ENCODE measurements around the gene TCERG1L. TPM values are rescaled to one million over a fixed set of nuclear protein-coding genes. Genes with fewer than 3 reads are reported as not detected.

Gene TCERG1L
- total RNA-seq, 1 experiment from 2014 or later: not detected

- no peak for TF ChIP-seq CTCF (IDR thresholded peaks at IDR 0.05; ENCODE audit: unreplicated experiment)
- intact Hi-C loops (cut with micrococcal nuclease; ENCODE audit: unreplicated experiment): no loop called here
- no peaks in the 10 kb centered on the region for H3K4me1 Mint-ChIP-seq (ENCODE audit: low read depth, unreplicated experiment)
- DNase-seq: no peak
- peaks cover 15% of the 10 kb centered on the region for H3K9me3 Mint-ChIP-seq (ENCODE audit: low read depth, unreplicated experiment)
- CTCF ChIA-PET: no interaction called here
- no TSS peak for BruUV-seq (replicated peaks)
- H3K27ac Mint-ChIP-seq (ENCODE audit: unreplicated experiment): no peak overlapping the region
- H3K27me3 Mint-ChIP-seq (ENCODE audit: unreplicated experiment): no peaks in the 10 kb centered on the region
- no peak overlapping the region for H3K4me3 Mint-ChIP-seq (ENCODE audit: low read depth, unreplicated experiment)
- H3K36me3 Mint-ChIP-seq (ENCODE audit: insufficient read depth, unreplicated experiment): no peaks in the 10 kb centered on the region
These were observed 63.0 kb downstream of the TCERG1L start for GRCh38 chr10:131248376-131249165.

GRCh38 chr10:131247873-131248272, 63.6 kb downstream of the TCERG1L start:
- Mint-ChIP-seq H3K27me3 (ENCODE audit: unreplicated experiment) (no peaks in the 10 kb centered on the region), H3K36me3 (ENCODE audit: insufficient read depth, unreplicated experiment) (no peaks in the 10 kb centered on the region), H3K4me1 (ENCODE audit: low read depth, unreplicated experiment) (no peaks in the 10 kb centered on the region), H3K9me3 (ENCODE audit: low read depth, unreplicated experiment) (peaks cover 12% of the 10 kb centered on the region), H3K27ac (ENCODE audit: unreplicated experiment) (no peak overlapping the region), H3K4me3 (ENCODE audit: low read depth, unreplicated experiment) (no peak overlapping the region)
- intact Hi-C loops (cut with micrococcal nuclease; ENCODE audit: unreplicated experiment): no loop called here
- DNase-seq: no peak
- no peak for TF ChIP-seq CTCF (IDR thresholded peaks at IDR 0.05; ENCODE audit: unreplicated experiment)
- CTCF ChIA-PET: no interaction called here
- no TSS peak for BruUV-seq (replicated peaks)

- Mint-ChIP-seq H3K27me3 (ENCODE audit: unreplicated experiment) (no peaks in the 10 kb centered on the region), H3K4me1 (ENCODE audit: low read depth, unreplicated experiment) (no peaks in the 10 kb centered on the region), H3K9me3 (ENCODE audit: low read depth, unreplicated experiment) (peaks cover 9% of the 10 kb centered on the region), H3K36me3 (ENCODE audit: insufficient read depth, unreplicated experiment) (no peaks in the 10 kb centered on the region), H3K27ac (ENCODE audit: unreplicated experiment) (no peak overlapping the region), H3K4me3 (ENCODE audit: low read depth, unreplicated experiment) (no peak overlapping the region)
- no peak for DNase-seq
- CTCF ChIA-PET: no interaction called here
- no TSS peak for BruUV-seq (replicated peaks)
- no peak for TF ChIP-seq CTCF (IDR thresholded peaks at IDR 0.05; ENCODE audit: unreplicated experiment)
- intact Hi-C loops (cut with micrococcal nuclease; ENCODE audit: unreplicated experiment): no loop called here
These were observed 64.7 kb downstream of the TCERG1L start for GRCh38 chr10:131246775-131247174.

- H3K4me1 Mint-ChIP-seq (ENCODE audit: low read depth, unreplicated experiment): no peaks in the 10 kb centered on the region
- no TSS peak for BruUV-seq (replicated peaks)
These were observed 65.4 kb downstream of the TCERG1L start for GRCh38 chr10:131246089-131246488.

More at GRCh38 chr10:131246089-131246488, 65.4 kb downstream of the TCERG1L start:
- H3K4me3 Mint-ChIP-seq (ENCODE audit: low read depth, unreplicated experiment): no peak overlapping the region
- H3K27ac Mint-ChIP-seq (ENCODE audit: unreplicated experiment): no peak overlapping the region
- H3K27me3 Mint-ChIP-seq (ENCODE audit: unreplicated experiment): no peaks in the 10 kb centered on the region
- no peak for TF ChIP-seq CTCF (IDR thresholded peaks at IDR 0.05; ENCODE audit: unreplicated experiment)
- H3K36me3 Mint-ChIP-seq (ENCODE audit: insufficient read depth, unreplicated experiment): no peaks in the 10 kb centered on the region
- intact Hi-C loops (cut with micrococcal nuclease; ENCODE audit: unreplicated experiment): no loop called here
- CTCF ChIA-PET: no interaction called here
- DNase-seq: no peak
- peaks cover 9% of the 10 kb centered on the region for H3K9me3 Mint-ChIP-seq (ENCODE audit: low read depth, unreplicated experiment)

All from Calu3 (cell line).